Measurements from ENCODE around the gene C9orf78. TPM values are rescaled to one million over a fixed set of nuclear protein-coding genes. Genes with fewer than 3 reads are reported as not detected.
A peak's percentile ranks its signal among the peaks of the same experiment; 100 is the strongest.

C9orf78 gene
- total and polyA plus RNA-seq, 4 donors: 31.1 to 84.2 (median 50.9) TPM

GRCh38 chr9:129866394-129867135, 31.5 kb upstream of the C9orf78 start:
- Histone ChIP-seq H3K36me3 (ENCODE audit: control insufficient read depth in 4 of 4, insufficient read depth in 3 of 4, low read depth in 1 of 4, low read length in 3 of 4) (peaks cover 6 to 25% (median 11%) of the 10 kb centered on the region in 4 donors), H3K27me3 (ENCODE audit: control insufficient read depth in 4 of 4, insufficient read depth in 4 of 4, low read length in 3 of 4) (no peaks in the 10 kb centered on the region), H3K9me3 (ENCODE audit: control insufficient read depth in 4 of 4, low read length in 3 of 4) (no peaks in the 10 kb centered on the region), H3K9ac (ENCODE audit: low read depth in 1 of 2, low read length in 2 of 2) (no peak overlapping the region), H3K4me3 (ENCODE audit: low read depth in 1 of 3, low read length in 3 of 3) (no peak overlapping the region), H3K4me1 (ENCODE audit: control insufficient read depth in 4 of 4, insufficient read depth in 4 of 4, low read length in 3 of 4) (peaks cover 0 to 12% (median 8%) of the 10 kb centered on the region in 4 donors), H3K27ac (ENCODE audit: low read depth in 1 of 2, low read length in 2 of 2) (no peak overlapping the region)
- TF ChIP-seq EGR1 (IDR thresholded peaks at IDR 0.05; ENCODE audit: low read depth in 2 of 2) (no peak), CTCF (IDR thresholded peaks at IDR 0.05; ENCODE audit: low read depth, low read length, missing input control) (no peak), ZBTB33 (IDR thresholded peaks at IDR 0.05) (no peak), RAD21 (IDR thresholded peaks at IDR 0.05) (no peak), HNF4A (conservative IDR thresholded peaks at IDR 0.05) (no peak), NR2F2 (IDR thresholded peaks at IDR 0.05) (no peak), ATF3 (IDR thresholded peaks at IDR 0.05) (no peak), FOXA1 (IDR thresholded peaks at IDR 0.05) (no peak), REST (IDR thresholded peaks at IDR 0.05) (no peak)
- 85% methylated on average over 17 of the region's 17 CpGs for WGBS
- peak; percentile 27 for DNase-seq (ENCODE audit: low spot score)

- Histone ChIP-seq H3K36me3 (ENCODE audit: control insufficient read depth in 4 of 4, insufficient read depth in 3 of 4, low read depth in 1 of 4, low read length in 3 of 4) (peaks cover 6 to 33% (median 15%) of the 10 kb centered on the region in 4 donors), H3K4me3 (ENCODE audit: low read depth in 1 of 3, low read length in 3 of 3) (no peak overlapping the region), H3K9me3 (ENCODE audit: control insufficient read depth in 4 of 4, low read length in 3 of 4) (no peaks in the 10 kb centered on the region), H3K27me3 (ENCODE audit: control insufficient read depth in 4 of 4, insufficient read depth in 4 of 4, low read length in 3 of 4) (no peaks in the 10 kb centered on the region), H3K9ac (ENCODE audit: low read depth in 1 of 2, low read length in 2 of 2) (no peak overlapping the region), H3K4me1 (ENCODE audit: control insufficient read depth in 4 of 4, insufficient read depth in 4 of 4, low read length in 3 of 4) (peaks cover 0 to 12% (median 8%) of the 10 kb centered on the region in 4 donors), H3K27ac (ENCODE audit: low read depth in 1 of 2, low read length in 2 of 2) (no peak overlapping the region)
- WGBS: 78% methylated on average over 14 of the region's 14 CpGs
- DNase-seq (ENCODE audit: low spot score): peak; percentile 30
- TF ChIP-seq MAX (IDR thresholded peaks at IDR 0.05): no peak
- TF ChIP-seq SP1 (IDR thresholded peaks at IDR 0.05): no peak
- TF ChIP-seq NR2F2 (IDR thresholded peaks at IDR 0.05): no peak
- no peak for TF ChIP-seq ATF3 (IDR thresholded peaks at IDR 0.05)
- TF ChIP-seq TAF1 (conservative IDR thresholded peaks at IDR 0.05): no peak
- TF ChIP-seq JUND (IDR thresholded peaks at IDR 0.05): no peak
- no peak for TF ChIP-seq RXRA (IDR thresholded peaks at IDR 0.05)
- no peak for TF ChIP-seq FOXA1 (IDR thresholded peaks at IDR 0.05)
- TF ChIP-seq GABPA (IDR thresholded peaks at IDR 0.05 in 1 of 2, conservative IDR thresholded peaks at IDR 0.05 in 1 of 2): no peak
- TF ChIP-seq REST (IDR thresholded peaks at IDR 0.05): no peak
- TF ChIP-seq EGR1 (IDR thresholded peaks at IDR 0.05; ENCODE audit: low read depth in 2 of 2): no peak
These were observed 30.7 kb upstream of the C9orf78 start for GRCh38 chr9:129865668-129866320.

Measured in liver (tissue), 9 donors.